Ramos (cell line): Measurements from ENCODE around the gene ULK2.

ENCODE experiments used
- in situ Hi-C: fragments of 300-500 bp; cut with MboI; formaldehyde crosslinking; loops from one replicate; pipeline ENCODE4 v1.14.3; 2022; ENCODE audit warnings: low sequenced_read_pairs; ENCODE audit not compliant: unreplicated experiment

ULK2 gene

DNA sequence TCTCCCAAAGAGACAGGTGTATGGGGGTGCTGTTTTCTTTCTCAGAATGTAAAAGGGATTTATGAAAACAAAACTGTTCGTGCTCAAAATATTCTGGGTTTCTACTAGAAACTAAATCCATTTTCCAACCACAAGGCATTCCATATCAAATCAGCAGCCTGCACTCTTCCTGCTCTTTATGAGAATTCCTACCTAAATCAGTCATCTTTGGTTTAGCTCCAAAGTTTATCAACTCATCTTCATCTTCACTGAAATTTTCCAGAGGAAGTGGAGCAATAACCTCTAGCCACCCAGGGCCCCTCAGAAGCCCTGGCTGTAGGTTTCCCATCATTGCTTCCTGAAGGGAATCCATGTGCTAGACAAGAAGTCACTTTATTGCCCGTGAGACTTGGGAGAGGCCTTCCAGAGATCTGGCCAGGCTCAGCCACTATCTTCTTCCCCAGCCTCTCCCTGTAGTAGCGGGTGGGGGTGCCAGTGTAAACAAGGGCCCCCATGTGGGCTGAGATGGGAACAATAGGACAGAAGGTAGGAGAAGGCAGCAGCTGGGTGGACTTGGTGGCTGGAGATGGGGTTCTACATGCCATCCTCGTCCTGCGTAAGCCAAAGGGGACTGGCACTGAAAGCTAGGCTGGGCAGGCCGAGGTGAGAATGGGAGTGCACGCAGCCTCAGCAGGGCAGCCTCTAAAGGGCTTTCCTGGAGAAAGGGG is 97.6 kb downstream of the ULK2 start:
- in situ Hi-C loops, result loop anchor here (5.0 to 10.0 kb wide), 2 partner anchors 258 to 405 kb away; partner anchors contain the start of gene B9D1

GRCh38 chr17:19768046-19768782 is 99.5 kb downstream of the ULK2 start:
- in situ Hi-C loops, result loop anchor here (5.0 to 10.0 kb wide), 2 partner anchors 256 to 403 kb away; partner anchors contain the start of gene B9D1

DNA sequence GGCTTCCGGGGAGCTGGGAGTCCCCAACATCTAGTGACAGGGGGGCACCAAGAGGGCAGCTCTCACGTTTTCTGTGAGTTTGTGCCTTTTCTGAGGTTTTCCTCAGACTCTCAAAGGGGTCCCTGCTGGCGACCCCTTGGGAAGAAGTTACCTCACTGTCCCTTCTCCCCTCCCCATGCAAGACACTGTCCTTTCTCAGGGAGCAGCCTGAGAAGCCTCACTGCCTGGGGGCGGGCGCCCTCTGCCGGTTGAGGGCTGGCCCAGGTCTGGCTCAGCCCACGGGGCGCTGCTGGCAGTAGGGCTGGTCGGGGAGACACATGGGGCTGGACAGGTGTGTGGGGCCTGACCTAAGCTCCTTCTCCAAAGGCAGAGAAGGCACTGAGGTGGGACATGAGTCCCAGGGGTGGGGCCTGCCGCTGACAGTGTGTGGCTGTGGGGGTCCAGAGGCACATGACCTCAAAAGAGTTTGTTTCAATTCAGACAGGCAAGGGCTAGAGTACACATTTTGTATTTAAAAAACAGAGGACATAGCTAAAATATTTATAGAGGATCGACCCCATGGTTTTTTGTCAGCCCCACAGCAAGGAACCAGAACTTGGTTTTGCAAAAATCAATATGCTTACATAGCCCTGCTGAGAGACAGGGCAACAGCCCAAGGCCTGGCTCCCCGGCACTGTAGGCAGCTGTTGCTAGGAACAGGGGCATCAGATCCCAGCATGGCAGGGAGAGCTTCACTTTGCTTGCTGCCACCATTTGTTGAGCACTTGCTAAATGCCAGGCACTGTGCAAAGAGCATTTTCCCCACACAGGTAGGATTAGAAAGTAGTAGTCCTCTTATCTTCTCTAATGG is 101.1 kb downstream of the ULK2 start:
- in situ Hi-C loops, result loop anchor here (5.0 to 10.0 kb wide), 2 partner anchors 254 to 402 kb away; partner anchors contain the start of gene B9D1

DNA sequence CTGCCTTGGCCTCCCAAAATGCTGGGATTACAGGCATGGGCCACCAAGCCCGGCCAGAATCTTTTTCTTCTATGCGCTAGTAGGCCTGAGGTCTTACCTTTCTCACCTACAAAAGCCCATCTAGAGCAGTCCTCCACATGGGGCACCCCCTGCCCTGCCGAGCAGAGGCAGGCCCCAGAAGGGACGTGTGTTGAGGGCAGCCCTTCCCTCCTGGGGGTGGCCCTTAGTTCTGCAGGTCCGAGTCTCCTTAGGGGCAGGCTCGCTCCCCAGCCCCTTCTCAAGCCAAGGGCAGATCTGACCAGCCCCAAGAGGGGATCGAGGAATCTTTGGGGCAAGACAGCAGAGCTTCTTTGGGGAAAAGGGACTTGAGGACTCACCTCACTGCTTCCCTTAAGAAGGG is 101.7 kb downstream of the ULK2 start:
- in situ Hi-C loops, result loop anchor here (5.0 to 10.0 kb wide), 2 partner anchors 254 to 401 kb away; partner anchors contain the start of gene B9D1

DNA sequence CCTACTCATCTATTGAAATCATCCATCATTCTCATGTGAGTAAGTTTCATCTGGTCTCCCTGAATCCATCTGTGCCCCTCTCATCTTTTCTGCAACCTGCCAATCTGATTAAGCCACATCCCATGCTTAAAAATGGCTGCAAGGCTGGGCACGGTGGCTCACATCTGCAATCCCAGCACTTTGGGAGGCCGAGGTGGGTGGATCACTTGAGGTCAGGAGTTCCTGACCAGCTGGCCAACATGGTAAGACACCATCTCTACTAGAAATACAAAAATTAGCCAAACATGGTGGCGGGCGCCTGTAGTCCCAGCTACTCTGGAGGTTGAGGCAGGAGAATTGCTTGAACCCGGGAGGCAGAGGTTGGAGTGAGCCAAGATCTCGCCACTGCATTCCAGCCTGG is 103.7 kb downstream of the ULK2 start:
- in situ Hi-C loops, result loop anchor here (10.0 kb wide), 1 partner anchor 399 kb away; the partner anchor contains the start of gene B9D1

DNA sequence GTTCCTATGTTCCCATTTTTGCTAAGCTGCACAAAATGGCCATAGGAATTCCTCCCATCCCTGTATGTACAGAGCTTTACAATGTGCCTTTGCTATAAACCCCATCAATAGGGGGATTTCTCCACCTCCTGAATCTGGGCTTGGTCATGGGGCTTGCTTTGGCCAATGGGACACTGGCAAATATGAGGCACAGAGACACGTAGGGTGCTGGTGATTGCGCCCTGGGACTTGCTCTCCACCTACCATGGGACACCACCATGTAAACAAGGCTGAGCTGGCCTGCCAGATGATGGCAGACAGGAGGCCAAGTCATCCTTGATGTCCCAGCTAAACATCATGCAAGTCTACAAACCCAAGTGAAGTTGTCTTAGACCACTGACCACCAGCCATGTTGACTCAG is 104.3 kb downstream of the ULK2 start:
- in situ Hi-C loops, result loop anchor here (10.0 kb wide), 1 partner anchor 399 kb away; the partner anchor contains the start of gene B9D1

DNA sequence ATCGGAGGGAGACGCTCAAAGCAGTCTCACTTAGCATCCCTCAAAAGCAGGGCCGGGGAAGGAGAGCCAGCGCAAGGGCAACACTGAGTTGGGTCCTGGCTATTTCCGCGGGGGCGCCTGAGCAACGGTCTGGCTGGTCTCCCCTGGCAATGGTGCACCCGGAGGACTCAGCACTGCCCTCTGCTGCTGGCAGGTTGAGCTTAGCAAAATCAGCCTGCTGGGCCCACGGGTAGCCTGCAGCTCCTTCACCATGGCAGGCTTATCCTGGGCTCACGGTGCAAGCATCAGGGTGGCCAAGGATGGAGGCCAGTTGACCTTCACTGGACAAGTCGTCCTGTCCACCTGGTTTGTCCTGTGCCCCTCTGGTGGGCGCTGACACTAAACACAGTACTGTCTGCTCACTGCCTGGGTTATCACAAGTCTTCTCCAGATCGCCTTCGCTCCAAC is 105.2 kb downstream of the ULK2 start:
- in situ Hi-C loops, result loop anchor here (10.0 kb wide), 1 partner anchor 398 kb away; the partner anchor contains the start of gene B9D1

DNA sequence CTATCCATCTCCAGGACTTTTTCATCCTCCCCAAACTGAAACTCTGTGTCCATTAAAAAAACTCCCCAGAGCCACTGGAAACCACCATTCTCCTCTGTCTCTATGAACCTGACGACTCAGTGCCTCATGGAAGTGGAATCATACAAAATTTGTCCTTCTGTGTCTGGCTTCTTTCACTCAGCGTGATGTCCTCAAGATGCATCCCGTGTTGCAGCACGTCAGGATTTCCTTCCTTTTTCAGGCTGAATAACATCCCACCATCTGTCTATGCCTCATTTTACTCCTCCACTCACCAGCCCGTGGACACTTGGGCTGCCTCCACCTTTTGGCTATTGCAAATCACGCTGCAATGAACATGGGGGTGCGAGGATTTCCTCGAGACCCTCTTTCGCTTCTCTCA is 107.0 kb downstream of the ULK2 start:
- in situ Hi-C loops, result loop anchor here (10.0 kb wide), 1 partner anchor 396 kb away; the partner anchor contains the start of gene B9D1

DNA sequence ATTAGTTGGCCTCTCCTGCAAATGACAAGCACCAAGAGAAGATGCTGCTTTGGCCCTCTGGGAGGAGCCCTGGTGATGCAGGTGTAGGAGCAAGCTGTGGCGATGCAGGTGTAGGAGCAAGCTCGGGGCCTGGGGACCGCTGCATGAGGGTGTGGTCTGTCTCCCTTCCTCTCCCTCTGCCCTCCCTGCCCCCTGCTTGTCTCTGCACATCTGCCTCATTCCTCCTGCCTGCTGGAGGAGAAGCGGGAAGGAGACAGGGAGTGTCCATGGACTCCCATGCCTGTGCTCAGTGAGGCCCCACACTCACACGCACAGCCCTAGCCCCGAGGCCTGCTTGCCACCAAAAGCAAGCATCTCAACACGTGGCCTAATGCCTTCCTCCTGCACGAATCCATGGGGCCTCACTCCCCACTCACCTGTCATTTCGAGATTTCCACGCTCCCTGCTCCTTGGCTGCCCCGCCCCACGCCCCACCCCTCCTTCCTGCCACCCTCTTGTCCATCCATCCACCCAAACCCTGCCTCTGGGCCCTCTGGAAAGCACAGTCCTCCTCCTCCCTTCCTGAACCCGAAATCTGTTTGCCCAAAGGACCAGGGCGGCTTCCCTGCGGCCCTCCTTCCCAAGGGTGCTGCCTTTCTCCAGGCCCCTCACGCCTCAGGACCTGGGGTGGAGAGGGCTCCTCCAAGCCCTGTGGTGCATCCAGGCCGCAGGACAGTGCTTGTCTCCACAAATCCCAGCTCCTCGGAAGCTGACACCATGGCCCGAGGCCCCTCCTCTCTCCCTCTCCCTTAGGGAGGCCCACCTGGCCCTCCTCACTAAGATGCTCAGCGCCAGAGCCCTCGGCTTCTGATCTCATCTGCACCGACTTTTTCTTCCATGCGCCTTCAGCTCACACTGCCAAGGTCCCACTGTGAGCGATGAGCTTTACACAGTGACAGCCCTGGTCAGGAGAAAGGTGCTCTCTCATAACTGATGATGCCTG is 107.9 kb downstream of the ULK2 start:
- in situ Hi-C loops, result loop anchor here (10.0 kb wide), 1 partner anchor 395 kb away; the partner anchor contains the start of gene B9D1

- in situ Hi-C loops, result no loop called here
Observed at GRCh38 chr17:19757536-19758180, 110.1 kb downstream of the ULK2 start.

DNA sequence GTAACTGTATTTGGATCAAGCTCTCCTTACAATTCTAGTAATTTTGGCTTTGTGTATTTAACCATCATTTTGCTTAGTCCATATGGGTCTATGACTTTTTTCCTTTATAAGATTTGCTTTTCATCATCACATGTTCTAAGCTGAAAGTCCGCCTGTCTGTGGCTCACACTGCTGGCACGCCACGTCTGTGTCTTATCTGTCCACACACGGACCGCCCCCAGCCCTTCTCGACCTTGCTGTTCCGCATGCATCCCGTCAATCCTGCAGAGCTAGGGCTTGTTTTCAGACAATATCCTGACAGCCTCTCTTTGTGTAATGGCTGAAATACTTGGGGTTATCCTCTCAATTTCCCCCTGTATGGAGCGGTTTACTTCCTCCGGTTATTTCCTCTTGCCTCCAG is 111.2 kb downstream of the ULK2 start:
- in situ Hi-C loops, result no loop called here

DNA sequence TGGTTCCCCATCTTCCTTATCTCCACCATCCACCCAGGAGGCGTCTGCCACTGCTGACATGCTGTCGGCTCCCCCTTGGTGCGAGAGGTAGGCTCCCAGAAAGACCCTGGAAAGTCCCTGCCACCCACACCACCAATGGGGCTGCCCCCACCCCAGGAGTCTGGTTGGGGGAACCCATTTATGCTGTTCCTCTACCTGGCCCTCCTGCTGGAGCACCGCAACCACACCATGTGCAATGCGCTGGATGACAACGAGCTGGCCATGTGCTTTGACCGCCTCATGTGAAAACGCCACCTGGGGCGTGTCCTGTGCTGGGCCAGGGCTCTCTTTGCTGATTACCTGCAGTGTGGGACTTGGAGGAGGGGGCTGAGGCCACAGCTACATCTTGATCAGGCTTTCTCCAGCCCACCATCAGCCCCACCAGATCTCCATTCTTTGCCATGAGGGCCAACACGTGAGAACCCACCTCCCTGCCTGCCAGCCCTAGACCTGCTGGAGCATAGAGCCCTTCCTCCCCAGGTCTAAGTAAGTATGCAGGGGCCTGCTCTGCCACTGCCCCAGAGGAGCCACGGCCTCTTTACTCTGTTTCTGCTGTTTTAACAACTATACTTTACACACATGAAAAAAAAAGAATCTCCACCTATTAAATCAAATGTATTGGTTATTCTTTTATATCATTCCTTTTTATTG is 111.8 kb downstream of the ULK2 start:
- in situ Hi-C loops, result no loop called here

- in situ Hi-C loops, result no loop called here
Observed at GRCh38 chr17:19755392-19755791, 112.3 kb downstream of the ULK2 start.

DNA sequence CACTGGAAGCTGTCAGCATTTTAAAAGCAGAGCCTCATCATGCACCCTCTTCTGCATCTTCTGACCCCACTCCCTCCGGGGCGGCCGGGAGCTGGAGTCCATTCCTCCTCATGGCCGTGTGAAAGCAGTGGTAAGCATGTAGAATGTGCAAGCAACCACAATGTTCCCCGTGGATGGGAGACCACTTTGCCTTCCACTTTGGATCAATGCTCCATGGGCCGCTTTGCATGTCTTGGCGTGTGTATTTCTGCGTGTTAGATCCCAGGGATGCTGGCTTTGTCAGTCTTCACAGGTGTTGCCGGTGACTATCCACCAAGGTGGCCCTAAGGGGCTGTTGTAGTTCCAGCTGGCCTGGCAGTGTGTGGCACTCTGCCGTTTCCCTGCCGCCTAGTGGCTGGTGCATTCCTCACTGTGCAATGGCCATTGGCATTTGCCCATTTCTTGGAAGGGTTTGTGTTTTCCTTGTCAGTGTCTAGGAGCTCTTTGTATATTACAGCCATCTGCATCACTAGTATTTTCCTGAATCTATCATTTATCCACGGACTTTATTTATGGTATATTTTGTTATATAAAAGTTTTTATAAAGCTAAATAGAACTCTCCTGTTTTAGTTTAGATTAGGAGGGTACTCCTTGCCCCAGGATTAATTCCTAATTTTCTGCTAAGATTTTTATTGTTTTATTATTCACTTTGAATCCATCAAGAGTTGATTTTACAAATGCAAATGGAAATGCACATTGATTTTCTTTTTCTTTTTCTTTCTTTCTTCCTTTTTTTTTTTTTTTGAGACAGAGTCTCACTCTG is 113.9 kb downstream of the ULK2 start:
- in situ Hi-C loops, result no loop called here

- in situ Hi-C loops, result no loop called here
Observed at GRCh38 chr17:19753051-19753509, 114.7 kb downstream of the ULK2 start.

- in situ Hi-C loops, result no loop called here
Observed at GRCh38 chr17:19752216-19753050, 115.3 kb downstream of the ULK2 start.
